Measurements from ENCODE around the gene PSMD1.
A peak's percentile ranks its signal among the peaks of the same experiment; 100 is the strongest.

The PSMD1 gene

GRCh38 chr2:231138699-231139098 is 82.0 kb downstream of the PSMD1 start (continued):
- no peak for TF ChIP-seq ZNF350 (tag by site-specific recombination; IDR thresholded peaks at IDR 0.05)
- no peak for TF ChIP-seq ZNF837 (tag by site-specific recombination; IDR thresholded peaks at IDR 0.05)
- TF ChIP-seq GLI2 (tag by site-specific recombination; IDR thresholded peaks at IDR 0.05; ENCODE audit: borderline replicate concordance, low read depth) = no peak
- TF ChIP-seq PBX3 (CRISPR knock-in tag; IDR thresholded peaks at IDR 0.05) = no peak
- TF ChIP-seq ZSCAN5A (tag by site-specific recombination; IDR thresholded peaks at IDR 0.05) = no peak
- no peak for TF ChIP-seq ZNF280D (tag by site-specific recombination; IDR thresholded peaks at IDR 0.05)
- no peak for TF ChIP-seq ZBTB20 (tag by site-specific recombination; IDR thresholded peaks at IDR 0.05)
- no peak for TF ChIP-seq ZNF664 (tag by site-specific recombination; IDR thresholded peaks at IDR 0.05)
- no peak for TF ChIP-seq MEIS1 (CRISPR knock-in tag; IDR thresholded peaks at IDR 0.05; ENCODE audit: borderline replicate concordance)
- no peak for TF ChIP-seq ZNF354C (tag by site-specific recombination; IDR thresholded peaks at IDR 0.05; ENCODE audit: borderline replicate concordance, low read depth)
- no peak for TF ChIP-seq HOXC10 (CRISPR knock-in tag; IDR thresholded peaks at IDR 0.05)
- TF ChIP-seq ZNF2 (tag by site-specific recombination; IDR thresholded peaks at IDR 0.05) = peak; percentile 85
- no peak for TF ChIP-seq ZNF394 (tag by site-specific recombination; IDR thresholded peaks at IDR 0.05; ENCODE audit: borderline replicate concordance)
- TF ChIP-seq MYNN (tag by site-specific recombination; IDR thresholded peaks at IDR 0.05; ENCODE audit: borderline replicate concordance) = no peak
- TF ChIP-seq TRIM28 (IDR thresholded peaks at IDR 0.05; ENCODE audit: borderline replicate concordance, low read length) = peak; percentile 38; the same call in 1 of the 2 replicates
- no peak for TF ChIP-seq ZNF114 (tag by site-specific recombination; IDR thresholded peaks at IDR 0.05)
- TF ChIP-seq ZBTB17 (tag by site-specific recombination; IDR thresholded peaks at IDR 0.05) = 0 out of 2 replicates have a peak, but pooled peaks have one; percentile 31
- no peak for TF ChIP-seq KLF16 (tag by site-specific recombination; IDR thresholded peaks at IDR 0.05)
- no peak for TF ChIP-seq ZNF501 (tag by site-specific recombination; IDR thresholded peaks at IDR 0.05)
- TF ChIP-seq INSM2 (tag by site-specific recombination; IDR thresholded peaks at IDR 0.05) = no peak
- no peak for TF ChIP-seq KLF10 (tag by site-specific recombination; IDR thresholded peaks at IDR 0.05)
- peak; percentile 82 for TF ChIP-seq ZNF677 (tag by site-specific recombination; IDR thresholded peaks at IDR 0.05)
- no peak for TF ChIP-seq ZNF514 (tag by site-specific recombination; IDR thresholded peaks at IDR 0.05)
- TF ChIP-seq ZBTB26 (tag by site-specific recombination; optimal IDR thresholded peaks at IDR 0.05) = no peak
- no peak for TF ChIP-seq ZNF112 (tag by site-specific recombination; IDR thresholded peaks at IDR 0.05)
- TF ChIP-seq ZBTB6 (tag by site-specific recombination; IDR thresholded peaks at IDR 0.05) = no peak
- no peak for TF ChIP-seq RBAK (tag by site-specific recombination; IDR thresholded peaks at IDR 0.05)
- TF ChIP-seq OSR2 (tag by site-specific recombination; IDR thresholded peaks at IDR 0.05) = no peak
- no peak for TF ChIP-seq ZSCAN30 (tag by site-specific recombination; IDR thresholded peaks at IDR 0.05)
- no peak for TF ChIP-seq ZNF792 (tag by site-specific recombination; IDR thresholded peaks at IDR 0.05)
- TF ChIP-seq SETDB1 (IDR thresholded peaks at IDR 0.05; ENCODE audit: insufficient read length, low read length) = peak; percentile 29
- no peak for TF ChIP-seq ZNF670 (tag by site-specific recombination; IDR thresholded peaks at IDR 0.05; ENCODE audit: low read depth)
- no peak for TF ChIP-seq ZNF423 (tag by site-specific recombination; IDR thresholded peaks at IDR 0.05)
- 0 out of 2 replicates have a peak, but pooled peaks have one; percentile 39 for TF ChIP-seq ZEB2 (tag by site-specific recombination; IDR thresholded peaks at IDR 0.05)
